ENCODE results near the gene RHCE.

DNA sequence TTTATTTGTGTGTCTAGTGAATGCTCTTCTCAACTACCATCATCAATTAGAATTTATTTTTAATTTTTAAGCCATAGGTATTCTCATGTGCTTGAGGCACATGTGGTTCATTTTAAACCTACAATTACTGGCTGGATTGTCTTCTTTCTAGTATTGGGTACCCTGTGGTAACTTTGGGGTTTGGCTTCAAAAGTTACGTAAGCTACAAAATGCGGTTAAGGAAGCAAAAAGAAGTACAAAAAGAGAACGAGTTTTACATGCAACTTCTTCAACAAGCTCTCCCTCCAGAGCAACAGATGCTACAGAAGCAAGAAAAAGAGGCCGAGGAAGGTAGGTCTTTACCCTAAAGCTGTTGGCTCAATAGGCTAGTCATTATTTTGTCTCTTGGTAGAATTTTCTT lies 35.9 kb upstream of the RHCE start:
- TF ChIP-seq, protein P1, sequence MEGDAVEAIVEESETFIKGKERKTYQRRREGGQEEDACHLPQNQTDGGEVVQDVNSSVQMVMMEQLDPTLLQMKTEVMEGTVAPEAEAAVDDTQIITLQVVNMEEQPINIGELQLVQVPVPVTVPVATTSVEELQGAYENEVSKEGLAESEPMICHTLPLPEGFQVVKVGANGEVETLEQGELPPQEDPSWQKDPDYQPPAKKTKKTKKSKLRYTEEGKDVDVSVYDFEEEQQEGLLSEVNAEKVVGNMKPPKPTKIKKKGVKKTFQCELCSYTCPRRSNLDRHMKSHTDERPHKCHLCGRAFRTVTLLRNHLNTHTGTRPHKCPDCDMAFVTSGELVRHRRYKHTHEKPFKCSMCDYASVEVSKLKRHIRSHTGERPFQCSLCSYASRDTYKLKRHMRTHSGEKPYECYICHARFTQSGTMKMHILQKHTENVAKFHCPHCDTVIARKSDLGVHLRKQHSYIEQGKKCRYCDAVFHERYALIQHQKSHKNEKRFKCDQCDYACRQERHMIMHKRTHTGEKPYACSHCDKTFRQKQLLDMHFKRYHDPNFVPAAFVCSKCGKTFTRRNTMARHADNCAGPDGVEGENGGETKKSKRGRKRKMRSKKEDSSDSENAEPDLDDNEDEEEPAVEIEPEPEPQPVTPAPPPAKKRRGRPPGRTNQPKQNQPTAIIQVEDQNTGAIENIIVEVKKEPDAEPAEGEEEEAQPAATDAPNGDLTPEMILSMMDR (IDR thresholded peaks at IDR 0.05; ENCODE audit: control extremely low read depth in 1 of 3, insufficient read depth in 1 of 3, low read depth in 1 of 3, low read length in 3 of 3), result no peak
- no peak for TF ChIP-seq POLR2AphosphoS5 (IDR thresholded peaks at IDR 0.05; ENCODE audit: low read depth, low read length)
- TF ChIP-seq RAD21 (IDR thresholded peaks at IDR 0.05 in 1 of 2, conservative IDR thresholded peaks at IDR 0.05 in 1 of 2; ENCODE audit: low read depth in 2 of 2, low read length in 2 of 2), result no peak

Measured in H1 (cell line).